Gastroesophageal sphincter (tissue), 3 donors: ENCODE results near the gene ROBO1.

Experiments used
- POLR2A ChIP-seq, 2 donors: fragments of 450-650 bp; IDR thresholded peaks; one replicate each; pipeline ENCODE4 v1.6.1; 2017; ENCODE audit warnings: antibody characterized with exemption in 2 of 2, mild to moderate bottlenecking in 2 of 2, moderate library complexity in 1 of 2
- TF ChIP-seq, protein P1 (sequence below), 4 experiments: fragments of 200-600 bp in 2 of 4; fragments of 450-650 bp in 2 of 4; sonication (generic) in 1 of 4; IDR thresholded peaks; one replicate each; pipeline ENCODE4 v1.5.1; 2017 to 2019; ENCODE audit warnings: antibody characterized with exemption in 4 of 4, mild to moderate bottlenecking in 2 of 4, moderate library complexity in 2 of 4

DNA sequence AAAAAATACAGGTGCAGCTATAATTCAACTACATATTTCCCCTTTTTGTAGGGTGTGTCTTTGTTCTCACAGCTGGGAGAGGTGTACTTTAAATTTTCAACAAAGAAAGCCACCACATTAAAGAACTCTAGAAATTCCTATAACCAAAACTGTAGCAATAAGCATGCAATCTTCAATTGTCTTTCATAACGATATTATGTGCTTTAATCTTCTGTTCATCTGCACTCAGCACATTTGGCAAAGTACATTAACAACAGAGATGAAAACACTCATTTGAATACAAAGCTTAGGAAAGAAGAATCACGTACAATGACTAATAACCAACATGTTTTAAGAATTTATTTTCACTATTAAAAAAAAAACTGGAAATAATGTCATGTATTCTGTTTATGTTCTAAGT is 1025.8 kb downstream of the ROBO1 start:
- TF ChIP-seq, protein P1, sequence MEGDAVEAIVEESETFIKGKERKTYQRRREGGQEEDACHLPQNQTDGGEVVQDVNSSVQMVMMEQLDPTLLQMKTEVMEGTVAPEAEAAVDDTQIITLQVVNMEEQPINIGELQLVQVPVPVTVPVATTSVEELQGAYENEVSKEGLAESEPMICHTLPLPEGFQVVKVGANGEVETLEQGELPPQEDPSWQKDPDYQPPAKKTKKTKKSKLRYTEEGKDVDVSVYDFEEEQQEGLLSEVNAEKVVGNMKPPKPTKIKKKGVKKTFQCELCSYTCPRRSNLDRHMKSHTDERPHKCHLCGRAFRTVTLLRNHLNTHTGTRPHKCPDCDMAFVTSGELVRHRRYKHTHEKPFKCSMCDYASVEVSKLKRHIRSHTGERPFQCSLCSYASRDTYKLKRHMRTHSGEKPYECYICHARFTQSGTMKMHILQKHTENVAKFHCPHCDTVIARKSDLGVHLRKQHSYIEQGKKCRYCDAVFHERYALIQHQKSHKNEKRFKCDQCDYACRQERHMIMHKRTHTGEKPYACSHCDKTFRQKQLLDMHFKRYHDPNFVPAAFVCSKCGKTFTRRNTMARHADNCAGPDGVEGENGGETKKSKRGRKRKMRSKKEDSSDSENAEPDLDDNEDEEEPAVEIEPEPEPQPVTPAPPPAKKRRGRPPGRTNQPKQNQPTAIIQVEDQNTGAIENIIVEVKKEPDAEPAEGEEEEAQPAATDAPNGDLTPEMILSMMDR (IDR thresholded peaks at IDR 0.05), result no peak
- TF ChIP-seq POLR2A (IDR thresholded peaks at IDR 0.05), result no peak
